OCI-M2 (cell line): Measurements from ENCODE around the gene STX3.
A peak's percentile ranks its signal among the peaks of the same experiment; 100 is the strongest.

Experiments
- DNase-seq: peaks from one replicate; lab custom pipeline; 2025; ENCODE audit not compliant: unreplicated experiment; lab: John Stamatoyannopoulos, UW

Gene STX3

GRCh38 chr11:59754859-59755700, at the start of gene STX3:
STX3 (plus strand) TSS chr11:59755376; CDS start chr11:59755606, 230 bp downstream.
- DNase-seq: no peak

- DNase-seq: peak; percentile 15
These were observed 48.5 kb upstream of the STX3 start for GRCh38 chr11:59706518-59707285.

- DNase-seq: no peak
These were observed 47.8 kb upstream of the STX3 start for GRCh38 chr11:59707371-59707770.

GRCh38 chr11:59708537-59708936, 46.6 kb upstream of the STX3 start:
- no peak for DNase-seq

GRCh38 chr11:59710136-59710847, 44.9 kb upstream of the STX3 start:
- DNase-seq: no peak

GRCh38 chr11:59713745-59714144, 41.4 kb upstream of the STX3 start, which contains the start of gene OR10V1:
OR10V1 (minus strand) TSS chr11:59713845; CDS start chr11:59713845, 0 bp downstream.
- no peak for DNase-seq

GRCh38 chr11:59716051-59716450, 39.1 kb upstream of the STX3 start:
- no peak for DNase-seq

- DNase-seq: no peak
These were observed 35.6 kb upstream of the STX3 start for GRCh38 chr11:59719556-59719955.

GRCh38 chr11:59724066-59724465, 31.1 kb upstream of the STX3 start:
- DNase-seq: no peak

GRCh38 chr11:59727426-59727825, 27.8 kb upstream of the STX3 start:
- no peak for DNase-seq

GRCh38 chr11:59728154-59728553, 27.0 kb upstream of the STX3 start:
- no peak for DNase-seq

- DNase-seq: no peak
These were observed 26.3 kb upstream of the STX3 start for GRCh38 chr11:59728913-59729312.

- DNase-seq: no peak
These were observed 25.3 kb upstream of the STX3 start for GRCh38 chr11:59729834-59730233.

GRCh38 chr11:59730896-59731565, 24.1 kb upstream of the STX3 start:
- no peak for DNase-seq

- DNase-seq: no peak
These were observed 9.1 kb upstream of the STX3 start for GRCh38 chr11:59746111-59746510.

GRCh38 chr11:59753650-59754493, 1.3 kb upstream of the STX3 start:
- peak; percentile 33 for DNase-seq

GRCh38 chr11:59754494-59754858, 700 bp upstream of the STX3 start:
- DNase-seq: no peak

- DNase-seq: no peak
These were observed 753 bp downstream of the STX3 start for GRCh38 chr11:59755701-59756557.

GRCh38 chr11:59756558-59756840, 1.3 kb downstream of the STX3 start:
- no peak for DNase-seq
